ENCODE results near the gene CFAP46. TPM values are rescaled to one million over a fixed set of nuclear protein-coding genes. Genes with fewer than 3 reads are reported as not detected.

The CFAP46 gene
- total RNA-seq, 4 donors from 2014 or later, result 0.29 to 9.0 (median 2.7) TPM

DNA sequence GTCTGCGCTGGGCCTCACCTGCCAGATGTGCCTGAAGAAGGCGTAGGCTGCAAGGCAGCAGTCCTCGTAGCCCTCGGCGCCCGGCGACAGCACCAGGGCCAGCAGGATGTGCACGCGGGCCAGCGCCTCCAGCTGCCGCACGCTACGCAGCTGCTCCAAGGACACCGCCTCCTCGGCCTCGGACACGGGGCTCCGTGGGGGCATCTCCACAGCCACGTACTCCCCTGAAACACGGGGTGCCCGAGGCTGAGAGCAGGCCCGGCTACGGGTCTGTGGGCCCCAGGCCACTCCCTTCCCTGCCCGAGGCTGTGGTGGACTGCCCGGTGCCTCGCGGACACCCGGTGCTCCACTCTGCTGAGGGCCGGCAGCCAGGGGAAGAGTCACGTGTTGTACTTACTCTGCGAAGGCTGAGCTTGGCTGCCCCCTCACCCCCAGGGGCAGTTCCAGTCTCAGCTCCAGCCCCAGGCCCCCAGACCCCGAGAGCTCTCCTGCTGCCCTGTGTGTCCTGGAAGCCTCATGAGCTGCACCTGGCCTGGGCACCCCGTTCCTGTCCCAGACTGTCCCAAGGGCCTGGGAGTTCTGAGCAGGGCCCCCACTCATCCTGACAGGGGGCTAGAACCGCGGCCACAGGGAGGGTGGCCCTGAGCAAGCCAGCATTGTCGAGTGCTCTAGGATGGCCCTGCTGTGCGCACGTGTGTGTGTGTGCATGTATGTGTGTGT, 62.8 kb downstream of the CFAP46 start:
- Histone ChIP-seq H3K4me3 (no peak overlapping the region), H3K9me3 (no peaks in the 10 kb centered on the region), H3K27ac (no peak overlapping the region), H3K4me1 (peaks cover 0 to 4% of the 10 kb centered on the region in 2 donors), H3K27me3 (peaks cover 0 to 6% of the 10 kb centered on the region in 2 donors), H3K36me3 (no peaks in the 10 kb centered on the region)
- TF ChIP-seq, protein P1, sequence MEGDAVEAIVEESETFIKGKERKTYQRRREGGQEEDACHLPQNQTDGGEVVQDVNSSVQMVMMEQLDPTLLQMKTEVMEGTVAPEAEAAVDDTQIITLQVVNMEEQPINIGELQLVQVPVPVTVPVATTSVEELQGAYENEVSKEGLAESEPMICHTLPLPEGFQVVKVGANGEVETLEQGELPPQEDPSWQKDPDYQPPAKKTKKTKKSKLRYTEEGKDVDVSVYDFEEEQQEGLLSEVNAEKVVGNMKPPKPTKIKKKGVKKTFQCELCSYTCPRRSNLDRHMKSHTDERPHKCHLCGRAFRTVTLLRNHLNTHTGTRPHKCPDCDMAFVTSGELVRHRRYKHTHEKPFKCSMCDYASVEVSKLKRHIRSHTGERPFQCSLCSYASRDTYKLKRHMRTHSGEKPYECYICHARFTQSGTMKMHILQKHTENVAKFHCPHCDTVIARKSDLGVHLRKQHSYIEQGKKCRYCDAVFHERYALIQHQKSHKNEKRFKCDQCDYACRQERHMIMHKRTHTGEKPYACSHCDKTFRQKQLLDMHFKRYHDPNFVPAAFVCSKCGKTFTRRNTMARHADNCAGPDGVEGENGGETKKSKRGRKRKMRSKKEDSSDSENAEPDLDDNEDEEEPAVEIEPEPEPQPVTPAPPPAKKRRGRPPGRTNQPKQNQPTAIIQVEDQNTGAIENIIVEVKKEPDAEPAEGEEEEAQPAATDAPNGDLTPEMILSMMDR (IDR thresholded peaks at IDR 0.05), result no peak
- TF ChIP-seq POLR2A (IDR thresholded peaks at IDR 0.05), result no peak
- DNase-seq, result peak; percentile 4 to 10
- intact Hi-C loops (cut with DNase I; ENCODE audit: low total_unique reads), result no loop called here

GRCh38 chr10:132878730-132879407, 63.5 kb downstream of the CFAP46 start:
- peaks cover 0 to 4% of the 10 kb centered on the region in 2 donors for H3K4me1 ChIP-seq
- intact Hi-C loops (cut with DNase I; ENCODE audit: low total_unique reads), result no loop called here
- peaks cover 0 to 6% of the 10 kb centered on the region in 2 donors for H3K27me3 ChIP-seq
- no peak overlapping the region for H3K4me3 ChIP-seq
- H3K27ac ChIP-seq, result no peak overlapping the region
- DNase-seq, result peak; percentile 4 to 7
- H3K9me3 ChIP-seq, result no peaks in the 10 kb centered on the region
- TF ChIP-seq, protein P1 (IDR thresholded peaks at IDR 0.05), result no peak
- TF ChIP-seq POLR2A (IDR thresholded peaks at IDR 0.05), result no peak
- no peaks in the 10 kb centered on the region for H3K36me3 ChIP-seq

- DNase-seq, result peak in 1 of 2 donors; percentile 6
- Histone ChIP-seq H3K27me3 (peaks cover 0 to 6% of the 10 kb centered on the region in 2 donors), H3K36me3 (no peaks in the 10 kb centered on the region), H3K4me1 (peaks cover 0 to 4% of the 10 kb centered on the region in 2 donors), H3K4me3 (no peak overlapping the region), H3K27ac (no peak overlapping the region), H3K9me3 (no peaks in the 10 kb centered on the region)
- TF ChIP-seq, protein P1 (IDR thresholded peaks at IDR 0.05), result no peak
- TF ChIP-seq POLR2A (IDR thresholded peaks at IDR 0.05), result no peak
- intact Hi-C loops (cut with DNase I; ENCODE audit: low total_unique reads), result no loop called here
These were observed 64.2 kb downstream of the CFAP46 start for GRCh38 chr10:132878091-132878729.

DNA sequence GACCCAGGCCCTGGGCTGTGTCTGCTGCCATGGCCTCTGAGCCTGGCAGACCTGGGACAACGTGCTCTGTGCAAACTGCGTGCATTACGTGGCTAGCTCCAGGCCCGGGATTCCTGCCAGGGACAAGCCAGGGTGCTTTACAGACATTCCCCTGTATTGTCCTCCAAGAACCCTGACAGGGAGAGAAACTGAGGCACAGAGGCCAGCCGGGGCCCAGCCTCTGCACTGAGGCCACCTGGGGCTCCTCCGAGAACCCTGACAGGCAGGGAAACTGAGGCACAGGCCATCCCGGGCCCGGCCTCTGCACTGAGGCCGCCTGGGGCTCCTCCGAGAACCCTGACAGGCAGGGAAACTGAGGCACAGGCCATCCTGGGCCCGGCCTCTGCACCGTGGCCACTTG, 64.9 kb downstream of the CFAP46 start:
- TF ChIP-seq, protein P1 (IDR thresholded peaks at IDR 0.05), result no peak
- TF ChIP-seq POLR2A (IDR thresholded peaks at IDR 0.05), result no peak
- H3K4me3 ChIP-seq, result no peak overlapping the region
- no peaks in the 10 kb centered on the region for H3K36me3 ChIP-seq
- intact Hi-C loops (cut with DNase I; ENCODE audit: low total_unique reads), result no loop called here
- DNase-seq, result peak in 1 of 2 donors; percentile 3
- no peaks in the 10 kb centered on the region for H3K9me3 ChIP-seq
- H3K27ac ChIP-seq, result no peak overlapping the region
- peaks cover 0 to 6% of the 10 kb centered on the region in 2 donors for H3K27me3 ChIP-seq
- H3K4me1 ChIP-seq, result peaks cover 0 to 4% of the 10 kb centered on the region in 2 donors

All from uterus (tissue), 4 donors.